ENCODE measurements around the gene ZNF670.

The ZNF670 gene

DNA sequence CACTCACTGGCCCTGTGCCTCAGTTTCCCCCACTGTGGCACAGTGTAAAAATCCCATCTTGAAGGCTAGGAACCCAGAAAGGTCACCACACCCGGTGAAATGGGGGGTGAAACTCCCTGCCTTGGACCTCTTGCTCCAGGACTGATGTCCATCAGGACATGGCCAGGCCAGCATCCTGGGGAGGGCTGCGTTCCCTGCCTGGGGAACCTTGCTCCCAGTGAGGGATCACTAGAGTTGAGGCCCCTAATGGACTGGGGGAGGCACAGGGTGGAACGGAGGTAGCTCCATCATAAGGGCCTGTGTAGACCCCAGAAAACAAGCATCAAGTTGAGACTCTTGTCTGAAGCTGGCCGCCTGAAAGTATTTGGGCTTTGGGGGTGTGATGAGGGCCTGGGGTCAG, 10.4 kb upstream of the ZNF670 start:
- H3K4me1 Mint-ChIP-seq (ENCODE audit: low read depth), result no peaks in the 10 kb centered on the region
- no peak overlapping the region for H3K27ac Mint-ChIP-seq
- H3K36me3 Mint-ChIP-seq, result no peaks in the 10 kb centered on the region
- H3K27me3 Mint-ChIP-seq, result no peaks in the 10 kb centered on the region
- H3K9me3 Mint-ChIP-seq (ENCODE audit: low read depth), result no peaks in the 10 kb centered on the region
- no peak overlapping the region for H3K4me3 Mint-ChIP-seq

DNA sequence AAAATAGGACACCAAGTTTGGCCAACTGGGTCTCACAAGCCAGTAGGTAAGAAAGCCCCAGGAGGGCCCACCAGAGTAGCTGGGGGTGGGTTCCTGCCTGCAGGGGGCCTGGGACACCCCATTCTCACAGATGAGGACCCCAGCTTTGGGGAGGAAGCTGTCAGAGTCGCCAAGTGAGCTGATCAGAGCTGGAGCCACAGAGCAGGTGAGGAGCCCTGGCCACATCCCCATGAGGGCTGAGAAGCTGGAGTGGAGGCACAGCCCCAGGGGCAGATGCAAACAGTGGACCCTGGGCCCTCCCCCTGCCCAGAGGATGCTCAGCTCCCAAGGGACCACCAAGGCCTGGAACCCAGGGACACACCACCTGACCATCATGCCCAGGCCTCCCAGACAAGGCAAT, 8.6 kb upstream of the ZNF670 start:
- Mint-ChIP-seq H3K36me3 (no peaks in the 10 kb centered on the region), H3K27ac (no peak overlapping the region), H3K9me3 (ENCODE audit: low read depth) (no peaks in the 10 kb centered on the region), H3K4me1 (ENCODE audit: low read depth) (no peaks in the 10 kb centered on the region), H3K27me3 (no peaks in the 10 kb centered on the region), H3K4me3 (no peak overlapping the region)

DNA sequence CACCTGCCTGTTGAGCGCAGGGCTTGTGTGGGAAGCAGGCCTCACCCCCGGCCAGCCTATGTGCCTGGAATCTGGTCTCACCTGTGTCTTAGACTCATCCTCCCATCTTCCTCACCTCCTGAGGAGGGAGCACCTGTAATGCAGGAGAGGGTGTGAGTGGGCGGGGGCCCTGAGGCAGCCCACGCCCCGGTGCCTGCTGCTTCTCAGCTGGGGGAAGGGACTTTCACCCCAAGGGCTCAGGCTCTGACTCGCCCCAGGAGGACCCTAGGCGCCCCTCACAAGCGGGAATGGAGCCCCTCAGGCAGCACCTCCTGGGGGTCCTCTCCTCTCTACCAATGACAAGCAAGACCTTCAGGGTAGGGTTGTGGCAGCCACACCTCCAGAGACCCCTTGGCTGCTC, 6.7 kb upstream of the ZNF670 start:
- Mint-ChIP-seq H3K4me3 (no peak overlapping the region), H3K36me3 (no peaks in the 10 kb centered on the region), H3K9me3 (ENCODE audit: low read depth) (no peaks in the 10 kb centered on the region), H3K27me3 (no peaks in the 10 kb centered on the region), H3K27ac (no peak overlapping the region), H3K4me1 (ENCODE audit: low read depth) (no peaks in the 10 kb centered on the region)

DNA sequence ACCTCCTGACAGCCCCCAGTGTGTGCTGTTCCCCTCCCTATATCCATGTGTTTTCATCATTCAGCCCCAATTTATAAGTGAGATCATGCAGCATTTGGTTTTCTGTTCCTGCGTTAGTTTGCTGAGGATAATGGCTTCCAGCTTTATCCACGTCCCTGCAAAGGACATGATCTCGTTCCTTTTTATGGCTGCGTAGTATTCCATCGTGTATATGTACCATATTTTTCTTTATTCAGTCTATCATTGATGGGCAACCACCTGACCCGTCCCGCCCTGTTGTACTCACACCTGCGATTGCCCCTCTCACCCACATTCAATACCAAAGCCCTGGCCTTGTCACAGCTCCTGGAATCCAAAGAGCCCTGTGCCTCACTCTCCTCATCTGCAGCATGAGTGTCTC, 6.2 kb upstream of the ZNF670 start:
- H3K4me1 Mint-ChIP-seq (ENCODE audit: low read depth), result peaks cover 2% of the 10 kb centered on the region
- no peaks in the 10 kb centered on the region for H3K27me3 Mint-ChIP-seq

DNA sequence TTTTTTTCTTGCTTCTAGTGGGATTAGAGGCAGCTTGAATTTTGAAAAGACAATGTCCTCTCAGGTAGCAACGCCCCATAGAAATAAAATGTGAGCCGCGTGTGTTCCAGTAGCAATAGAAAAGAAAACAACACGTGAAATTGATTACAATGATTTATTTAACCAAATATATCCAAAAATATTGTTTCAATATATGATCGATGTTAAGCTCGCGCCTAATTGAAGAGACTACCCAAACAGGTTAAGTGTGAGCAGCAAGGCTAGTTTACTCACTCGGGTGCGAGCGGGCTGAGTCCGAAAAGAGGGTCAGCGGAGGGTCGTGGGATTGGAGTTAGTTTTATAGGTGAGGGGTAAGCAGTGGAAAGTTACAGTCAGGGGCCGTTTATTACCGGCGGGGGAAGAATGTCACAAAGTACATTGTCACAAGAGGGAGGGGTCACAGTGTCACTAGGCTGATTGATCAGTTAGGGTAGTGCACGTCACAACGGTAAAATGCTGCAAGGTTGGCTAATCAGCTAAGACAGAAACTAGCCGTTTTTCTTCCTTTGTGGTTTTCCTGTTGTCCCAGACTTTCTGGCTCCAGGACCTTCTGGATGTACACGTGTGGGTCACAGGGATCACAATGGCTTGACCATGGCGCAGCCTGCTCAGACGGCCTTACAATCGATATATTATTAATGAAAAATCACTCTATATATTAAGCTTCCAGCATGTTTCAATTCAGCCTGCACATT, 697 bp upstream of the ZNF670 start:
- Mint-ChIP-seq H3K27ac (peak overlapping the region; percentile 84), H3K9me3 (ENCODE audit: low read depth) (no peaks in the 10 kb centered on the region), H3K4me3 (peak overlapping the region; percentile 93), H3K36me3 (peaks cover 5% of the 10 kb centered on the region), H3K27me3 (no peaks in the 10 kb centered on the region), H3K4me1 (ENCODE audit: low read depth) (peaks cover 23% of the 10 kb centered on the region)

More for the DNA sequence above, 6.2 kb upstream of the ZNF670 start:
- no peaks in the 10 kb centered on the region for H3K9me3 Mint-ChIP-seq (ENCODE audit: low read depth)
- H3K4me3 Mint-ChIP-seq, result no peak overlapping the region
- no peaks in the 10 kb centered on the region for H3K36me3 Mint-ChIP-seq
- no peak overlapping the region for H3K27ac Mint-ChIP-seq

DNA sequence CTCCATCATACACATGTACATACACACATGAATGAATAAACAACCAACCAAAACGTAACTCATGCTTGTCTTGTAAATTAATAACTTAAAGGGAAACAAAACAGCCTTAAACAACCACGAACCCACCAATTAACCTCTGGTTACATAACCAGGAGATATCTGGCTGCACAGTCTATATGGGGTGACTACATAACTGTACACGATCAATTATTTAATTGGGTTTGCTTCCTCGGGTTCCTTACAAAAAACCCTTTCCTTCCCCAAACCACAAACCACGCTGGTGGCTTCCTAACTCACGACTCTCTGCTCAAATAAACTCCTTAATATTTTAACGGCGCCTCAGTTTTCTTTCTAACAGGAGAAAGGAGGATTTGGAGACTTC, 744 bp downstream of the ZNF670 start:
- peaks cover 23% of the 10 kb centered on the region for H3K4me1 Mint-ChIP-seq (ENCODE audit: low read depth)
- H3K27ac Mint-ChIP-seq, result peak overlapping the region; percentile 85
- no peaks in the 10 kb centered on the region for H3K27me3 Mint-ChIP-seq
- peaks cover 8% of the 10 kb centered on the region for H3K36me3 Mint-ChIP-seq
- H3K9me3 Mint-ChIP-seq (ENCODE audit: low read depth), result no peaks in the 10 kb centered on the region
- peak overlapping the region; percentile 93 for H3K4me3 Mint-ChIP-seq

DNA sequence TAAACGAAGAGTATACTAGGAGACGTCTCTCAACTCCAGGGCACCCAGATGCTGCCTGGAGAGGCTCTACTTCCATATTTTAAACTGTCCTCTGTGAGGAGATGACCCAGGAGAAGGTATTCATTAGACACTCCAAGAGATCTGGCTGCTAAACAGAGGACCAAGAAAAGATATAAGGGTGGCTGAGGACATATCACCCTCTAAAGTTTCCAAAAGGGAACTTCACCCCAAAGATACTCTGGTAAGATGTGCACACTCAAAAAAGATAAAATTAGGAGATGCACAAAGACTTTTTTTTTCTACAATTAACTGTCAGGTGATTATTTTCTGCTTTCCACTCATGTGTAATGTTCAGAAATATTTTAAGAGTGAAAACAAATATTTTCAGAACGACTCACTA, 1.4 kb downstream of the ZNF670 start:
- H3K27ac Mint-ChIP-seq, result no peak overlapping the region

DNA sequence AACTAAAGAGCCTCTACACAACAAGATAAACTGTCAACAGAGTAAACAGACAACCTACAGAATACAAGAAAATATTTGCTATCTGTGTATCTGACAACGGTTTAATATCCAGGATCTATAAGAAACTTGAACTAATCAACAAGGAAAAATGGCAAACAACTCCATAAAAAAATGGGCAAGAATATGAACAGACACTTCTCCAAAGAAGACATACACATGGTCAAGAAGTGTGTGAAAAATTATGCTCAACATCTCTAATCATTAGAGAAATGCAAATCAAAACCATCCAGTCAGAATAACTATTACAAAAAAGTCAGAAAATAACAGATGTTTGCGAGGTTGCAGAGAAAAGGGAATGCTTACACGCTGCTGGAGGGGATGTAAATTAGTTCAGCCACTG, 8.0 kb downstream of the ZNF670 start:
- Mint-ChIP-seq H3K27ac (no peak overlapping the region), H3K36me3 (peaks cover 31% of the 10 kb centered on the region), H3K9me3 (ENCODE audit: low read depth) (peaks cover 25% of the 10 kb centered on the region), H3K4me1 (ENCODE audit: low read depth) (no peaks in the 10 kb centered on the region), H3K27me3 (no peaks in the 10 kb centered on the region), H3K4me3 (no peak overlapping the region)

More for the DNA sequence above, 1.4 kb downstream of the ZNF670 start:
- peaks cover 8% of the 10 kb centered on the region for H3K36me3 Mint-ChIP-seq
- peak overlapping the region; percentile 93 for H3K4me3 Mint-ChIP-seq
- H3K9me3 Mint-ChIP-seq (ENCODE audit: low read depth), result no peaks in the 10 kb centered on the region
- H3K4me1 Mint-ChIP-seq (ENCODE audit: low read depth), result peaks cover 23% of the 10 kb centered on the region
- no peaks in the 10 kb centered on the region for H3K27me3 Mint-ChIP-seq

DNA sequence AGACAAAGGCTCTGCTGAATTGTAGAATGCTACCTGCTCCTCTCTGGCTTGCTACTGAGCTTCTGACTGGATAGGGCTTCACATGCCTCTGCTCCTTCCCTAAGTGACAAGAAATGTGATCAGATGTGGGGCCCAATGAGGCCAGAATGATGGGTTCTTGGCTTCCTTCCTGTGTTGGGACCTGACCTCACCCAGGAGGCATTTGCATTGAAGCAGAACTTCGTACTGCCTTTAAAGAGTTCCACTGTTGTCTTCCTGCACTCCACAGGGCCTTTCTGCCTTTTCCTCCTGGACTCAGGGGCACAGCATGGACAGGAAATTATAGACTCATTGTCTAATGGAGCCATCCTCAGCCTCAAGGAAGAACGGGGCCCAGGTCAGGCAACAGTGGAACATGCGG, 14.3 kb downstream of the ZNF670 start:
- Mint-ChIP-seq H3K9me3 (ENCODE audit: low read depth) (peaks cover 34% of the 10 kb centered on the region), H3K36me3 (peaks cover 42% of the 10 kb centered on the region), H3K27me3 (no peaks in the 10 kb centered on the region), H3K4me3 (no peak overlapping the region), H3K4me1 (ENCODE audit: low read depth) (no peaks in the 10 kb centered on the region), H3K27ac (no peak overlapping the region)

DNA sequence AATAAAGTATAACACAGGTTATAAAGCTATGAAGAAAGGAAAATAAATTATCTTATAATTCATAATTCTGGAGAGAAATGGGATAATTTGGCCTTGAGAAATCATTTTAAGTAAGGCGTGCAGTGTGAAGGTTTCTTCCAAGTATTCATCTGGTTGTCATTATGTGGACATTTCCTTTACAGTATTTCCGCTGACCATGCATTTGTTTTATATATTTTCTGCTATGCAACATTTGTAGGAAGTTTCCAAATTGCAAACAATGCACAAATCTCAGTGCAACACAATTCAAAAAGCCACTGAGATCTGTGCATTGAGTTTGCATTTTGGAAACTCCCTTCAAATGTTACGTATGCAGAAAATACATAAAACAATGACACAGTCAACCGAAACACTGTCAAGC, 17.8 kb downstream of the ZNF670 start:
- no peak overlapping the region for H3K27ac Mint-ChIP-seq
- no peak overlapping the region for H3K4me3 Mint-ChIP-seq
- H3K4me1 Mint-ChIP-seq (ENCODE audit: low read depth), result no peaks in the 10 kb centered on the region
- peaks cover 52% of the 10 kb centered on the region for H3K36me3 Mint-ChIP-seq
- no peaks in the 10 kb centered on the region for H3K27me3 Mint-ChIP-seq
- peaks cover 44% of the 10 kb centered on the region for H3K9me3 Mint-ChIP-seq (ENCODE audit: low read depth)

DNA sequence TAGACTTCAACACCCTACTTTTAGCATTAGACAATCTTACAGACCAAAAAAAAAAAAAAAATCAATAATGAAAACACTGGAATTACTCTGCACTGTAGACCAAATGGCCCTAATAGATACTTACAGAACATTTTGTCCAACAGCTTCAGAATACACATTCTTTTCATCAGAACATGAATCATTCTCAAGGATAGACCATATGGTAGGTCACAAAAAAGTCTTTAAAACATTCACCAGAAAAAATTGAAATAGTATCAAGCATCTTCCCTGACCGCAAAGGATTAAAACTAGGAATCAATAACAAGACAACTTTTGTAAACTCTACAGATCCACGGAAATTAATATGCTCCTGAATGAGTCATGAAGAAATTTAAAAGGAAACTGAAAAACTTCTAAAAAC, 22.5 kb downstream of the ZNF670 start:
- Mint-ChIP-seq H3K36me3 (peaks cover 57% of the 10 kb centered on the region), H3K4me3 (no peak overlapping the region), H3K27me3 (no peaks in the 10 kb centered on the region), H3K9me3 (ENCODE audit: low read depth) (peaks cover 51% of the 10 kb centered on the region), H3K4me1 (ENCODE audit: low read depth) (peaks cover 7% of the 10 kb centered on the region), H3K27ac (no peak overlapping the region)

DNA sequence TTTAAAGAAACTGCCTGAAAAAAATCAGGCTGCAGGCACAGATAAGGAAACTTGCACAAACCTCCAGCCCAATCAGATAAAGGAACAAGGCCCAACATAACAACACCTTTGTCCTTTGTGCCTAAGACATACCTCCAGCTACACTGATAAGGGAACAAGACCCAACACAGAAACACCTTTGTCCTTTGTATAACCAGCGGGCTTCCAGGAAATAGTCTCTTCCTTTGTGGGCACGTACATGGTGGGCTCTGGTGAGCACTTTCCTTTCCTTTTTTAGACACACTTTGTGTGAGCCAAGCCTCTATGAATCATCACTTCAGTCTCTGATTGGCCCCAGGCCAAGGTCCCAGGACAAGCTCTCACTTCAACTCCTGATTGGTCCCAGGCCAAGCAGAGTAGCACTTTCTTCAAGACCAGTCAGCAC, 23.6 kb downstream of the ZNF670 start:
- Mint-ChIP-seq H3K9me3 (ENCODE audit: low read depth) (peaks cover 45% of the 10 kb centered on the region), H3K4me3 (no peak overlapping the region), H3K4me1 (ENCODE audit: low read depth) (peaks cover 7% of the 10 kb centered on the region), H3K36me3 (peaks cover 58% of the 10 kb centered on the region), H3K27me3 (no peaks in the 10 kb centered on the region), H3K27ac (no peak overlapping the region)

DNA sequence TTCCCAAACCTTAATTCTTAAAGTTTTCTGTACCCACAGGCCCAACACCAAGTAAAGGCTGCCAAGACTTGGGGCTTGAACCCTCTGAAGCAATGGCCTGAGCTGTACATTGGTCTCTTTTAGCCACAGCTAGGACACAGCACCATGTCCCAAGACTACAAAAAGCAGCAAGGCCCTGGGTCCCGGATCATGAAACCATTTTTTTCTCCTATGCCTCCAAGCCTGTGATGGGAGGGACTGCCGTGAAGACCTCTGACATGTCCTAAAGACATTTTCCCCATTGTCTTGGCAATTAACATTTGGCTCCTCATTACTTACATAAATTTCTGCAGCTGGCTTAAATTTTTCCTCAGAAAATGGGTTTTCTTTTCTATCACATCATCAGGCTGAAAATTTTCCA, 30.9 kb downstream of the ZNF670 start:
- Mint-ChIP-seq H3K36me3 (peaks cover 61% of the 10 kb centered on the region), H3K27me3 (no peaks in the 10 kb centered on the region), H3K4me3 (no peak overlapping the region), H3K4me1 (ENCODE audit: low read depth) (no peaks in the 10 kb centered on the region), H3K9me3 (ENCODE audit: low read depth) (peaks cover 28% of the 10 kb centered on the region), H3K27ac (no peak overlapping the region)

DNA sequence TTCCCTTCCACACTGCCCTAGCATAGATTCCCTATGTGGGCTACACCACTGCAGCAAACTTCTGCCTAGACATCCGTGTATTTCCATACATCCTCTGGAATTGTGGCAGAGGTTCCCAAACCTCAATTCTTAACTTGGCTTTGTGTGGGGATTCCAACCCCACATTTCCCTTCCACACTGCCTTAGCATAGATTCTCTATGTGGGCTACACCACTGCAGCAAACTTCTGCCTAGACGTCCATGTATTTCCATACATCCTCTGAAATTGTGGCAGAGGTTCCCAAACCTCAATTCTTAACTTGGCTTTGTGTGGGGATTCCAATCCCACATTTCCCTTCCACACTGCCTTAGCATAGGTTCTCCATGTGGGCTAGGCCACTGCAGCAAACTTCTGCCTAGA, 31.4 kb downstream of the ZNF670 start:
- Mint-ChIP-seq H3K27me3 (no peaks in the 10 kb centered on the region), H3K9me3 (ENCODE audit: low read depth) (peaks cover 31% of the 10 kb centered on the region), H3K4me1 (ENCODE audit: low read depth) (no peaks in the 10 kb centered on the region), H3K27ac (no peak overlapping the region), H3K4me3 (no peak overlapping the region), H3K36me3 (peaks cover 60% of the 10 kb centered on the region)

DNA sequence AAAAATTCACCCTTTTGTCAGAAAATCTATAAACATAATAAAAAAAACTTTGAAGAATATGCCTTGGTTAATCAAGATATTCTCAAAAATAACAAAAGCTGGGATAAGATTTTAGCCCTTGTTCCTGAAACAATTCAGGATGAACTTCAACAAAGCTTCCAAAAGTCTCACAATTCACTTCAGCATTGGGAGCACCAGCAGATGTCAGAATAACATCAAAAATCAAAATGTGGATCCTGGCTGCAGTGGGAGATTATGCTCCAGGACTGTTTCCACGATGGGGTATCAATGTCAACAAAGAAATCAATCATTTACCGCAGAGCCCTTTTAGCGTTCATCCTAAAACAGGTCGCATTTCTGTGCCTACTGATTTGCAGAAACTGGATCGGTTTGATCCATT, 35.2 kb downstream of the ZNF670 start:
- Mint-ChIP-seq H3K36me3 (peaks cover 63% of the 10 kb centered on the region), H3K4me3 (no peak overlapping the region), H3K9me3 (ENCODE audit: low read depth) (peaks cover 29% of the 10 kb centered on the region), H3K27me3 (no peaks in the 10 kb centered on the region), H3K27ac (no peak overlapping the region), H3K4me1 (ENCODE audit: low read depth) (no peaks in the 10 kb centered on the region)

Data from activated naive CD8-positive, alpha-beta T cell (primary cell).